HG02798 (cell line): Measurements from ENCODE around the gene ATP10A.

Experiments
- ATAC-seq: cut with Tn5 transposase; IDR thresholded peaks from one replicate; pipeline ENCODE4 v1.9.1; 2021; ENCODE audit warnings: mild to moderate bottlenecking; ENCODE audit not compliant: unreplicated experiment, poor library complexity

ATP10A gene

GRCh38 chr15:25838191-25838870 lies 24.8 kb downstream of the ATP10A start:
- ATAC-seq: no peak

DNA sequence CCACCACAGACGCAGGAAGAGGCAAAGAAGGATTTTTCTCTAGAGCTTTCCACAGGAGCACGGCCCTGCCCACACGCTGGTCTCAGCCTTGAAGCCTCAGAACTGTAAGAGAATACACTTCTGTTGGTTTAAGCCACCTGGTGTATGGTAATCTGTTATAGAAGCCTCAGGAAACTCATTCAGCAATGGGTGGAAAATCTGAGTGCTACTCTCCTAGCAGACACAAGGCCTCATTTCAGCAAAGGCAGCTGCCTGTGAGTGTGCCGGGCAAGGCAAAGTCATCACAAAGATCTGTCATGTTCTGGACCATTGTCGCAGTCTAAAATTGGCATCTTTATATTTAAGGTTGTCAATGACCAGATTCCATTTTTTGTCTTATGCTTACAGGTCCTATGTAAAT lies 31.0 kb downstream of the ATP10A start:
- ATAC-seq: no peak

DNA sequence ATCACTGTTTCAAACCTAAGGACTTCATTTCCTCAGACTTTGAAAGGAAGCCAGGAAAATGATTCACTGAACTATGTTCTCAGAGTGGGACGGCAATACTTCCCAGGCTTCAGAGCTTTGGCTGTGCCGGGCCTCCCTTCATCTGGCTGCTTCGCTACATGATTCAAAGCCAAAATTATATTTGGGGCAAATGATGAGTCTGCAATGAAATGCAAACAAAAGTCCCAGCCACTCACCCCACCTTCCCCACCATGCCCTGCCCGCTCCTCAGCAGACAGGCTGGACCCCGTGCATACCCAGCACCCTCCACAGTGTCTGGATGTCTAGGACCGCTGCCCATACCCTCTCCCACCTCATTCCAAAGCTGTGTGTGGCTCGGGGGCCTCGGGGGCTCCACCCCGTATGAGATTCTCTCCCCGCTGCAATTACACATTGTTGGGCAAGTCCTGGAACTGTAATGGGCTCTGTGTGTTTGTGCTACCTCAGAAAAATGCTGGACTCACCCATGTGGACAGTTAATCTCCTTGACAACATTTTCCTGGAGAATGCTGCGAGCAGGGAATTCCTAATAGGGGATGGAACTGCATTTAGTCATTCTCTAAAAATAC lies 32.2 kb downstream of the ATP10A start:
- ATAC-seq: no peak

GRCh38 chr15:25829073-25829472 lies 34.1 kb downstream of the ATP10A start:
- ATAC-seq: no peak

GRCh38 chr15:25825207-25825606 lies 37.9 kb downstream of the ATP10A start:
- no peak for ATAC-seq

- no peak for ATAC-seq
Measured at GRCh38 chr15:25824618-25825017, 38.5 kb downstream of the ATP10A start.

GRCh38 chr15:25812845-25813244 lies 50.3 kb downstream of the ATP10A start:
- no peak for ATAC-seq

- ATAC-seq: no peak
Measured at GRCh38 chr15:25812073-25812472, 51.1 kb downstream of the ATP10A start.

GRCh38 chr15:25811481-25811906 lies 51.6 kb downstream of the ATP10A start:
- ATAC-seq: peak; percentile 61

DNA sequence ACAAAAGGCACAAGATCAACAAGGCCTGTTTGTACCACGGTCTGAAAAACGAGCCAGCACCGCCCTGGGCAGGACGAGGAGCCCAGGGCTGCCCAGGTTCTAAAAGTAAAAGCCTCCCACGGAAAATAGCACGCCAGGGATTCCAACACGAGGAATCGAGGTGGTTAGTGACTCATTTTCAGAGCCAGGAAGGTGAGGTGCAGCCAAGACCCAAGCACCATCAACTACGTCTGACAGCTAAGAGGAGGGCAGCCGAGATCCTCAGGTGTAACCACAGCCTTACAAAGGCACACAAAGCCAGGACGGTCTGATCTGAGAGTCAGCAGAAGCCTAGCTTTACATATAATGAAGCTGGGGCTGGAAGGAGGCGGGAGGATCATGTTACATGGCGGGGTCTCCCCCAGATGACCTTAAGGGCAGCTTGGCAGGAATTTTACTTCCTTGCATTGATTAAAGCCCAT lies 52.5 kb downstream of the ATP10A start:
- ATAC-seq: no peak

DNA sequence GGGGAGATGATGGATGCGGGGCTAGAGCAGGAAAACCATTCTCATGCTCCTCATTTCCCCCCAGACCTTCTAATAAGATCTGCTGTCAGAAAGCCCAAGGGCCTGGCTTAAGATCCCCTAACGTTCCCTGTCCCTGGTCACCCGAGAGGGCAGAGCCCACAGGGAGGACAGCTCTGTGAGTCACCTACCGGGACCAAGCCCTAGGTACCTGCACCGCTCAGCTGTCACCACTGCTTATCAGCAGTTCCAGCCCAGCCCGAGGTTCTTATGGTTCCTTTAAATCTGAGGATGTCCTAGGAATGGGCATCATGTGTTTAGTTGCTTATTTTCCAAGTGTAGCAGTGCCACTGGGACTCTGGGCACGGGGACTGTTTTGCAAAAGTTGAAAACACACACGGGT lies 53.0 kb downstream of the ATP10A start:
- no peak for ATAC-seq

- ATAC-seq: no peak
Measured at GRCh38 chr15:25807063-25807462, 56.1 kb downstream of the ATP10A start.

- no peak for ATAC-seq
Measured at GRCh38 chr15:25805031-25805430, 58.1 kb downstream of the ATP10A start.

DNA sequence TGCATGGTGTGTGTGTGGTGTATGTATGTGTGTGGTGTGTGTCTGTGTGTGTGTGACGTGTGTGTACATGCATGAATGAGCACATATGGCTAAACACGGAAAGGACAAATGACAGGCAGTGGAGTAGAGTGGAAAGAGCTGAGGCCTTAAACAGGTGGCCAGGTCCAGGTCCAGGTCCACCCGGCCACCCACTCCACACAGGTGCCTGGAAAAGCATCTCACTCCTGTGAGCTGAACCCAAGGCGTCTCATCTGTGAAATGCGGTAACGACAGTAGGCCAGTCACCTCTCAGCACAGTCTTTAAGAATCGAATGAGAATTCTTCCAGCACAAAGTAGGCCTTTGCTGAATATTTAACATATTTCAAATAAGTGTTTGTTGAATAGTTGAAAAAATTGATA lies 58.7 kb downstream of the ATP10A start:
- ATAC-seq: no peak

GRCh38 chr15:25803541-25803940 lies 59.6 kb downstream of the ATP10A start:
- ATAC-seq: no peak

GRCh38 chr15:25803036-25803435 lies 60.1 kb downstream of the ATP10A start:
- no peak for ATAC-seq

DNA sequence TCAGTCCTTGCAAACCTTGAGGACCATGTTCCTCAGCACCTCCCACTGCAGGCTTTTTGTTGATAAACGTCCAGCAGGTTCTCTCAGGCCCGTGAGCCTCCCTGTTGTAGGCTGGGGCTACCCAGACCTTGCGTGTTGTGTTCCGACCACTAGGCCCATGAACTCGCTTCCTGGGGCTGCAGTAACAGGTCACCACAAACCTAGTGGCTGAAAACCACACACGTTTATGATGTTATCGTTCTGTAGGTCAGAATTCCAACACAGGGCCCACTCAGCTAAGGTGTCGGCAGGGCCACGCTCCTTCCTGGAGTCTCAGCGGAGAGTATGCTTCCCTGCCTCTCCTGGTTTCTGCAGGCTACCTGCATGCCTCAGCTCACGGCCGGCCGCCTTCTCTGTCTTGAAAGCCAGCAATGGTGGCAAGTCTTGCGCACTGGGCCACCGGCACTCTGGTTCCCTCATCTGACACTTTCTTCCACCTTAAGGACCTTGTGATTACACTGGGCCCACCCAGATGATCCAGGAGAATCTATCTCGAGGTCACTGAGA lies 60.8 kb downstream of the ATP10A start:
- ATAC-seq: no peak

DNA sequence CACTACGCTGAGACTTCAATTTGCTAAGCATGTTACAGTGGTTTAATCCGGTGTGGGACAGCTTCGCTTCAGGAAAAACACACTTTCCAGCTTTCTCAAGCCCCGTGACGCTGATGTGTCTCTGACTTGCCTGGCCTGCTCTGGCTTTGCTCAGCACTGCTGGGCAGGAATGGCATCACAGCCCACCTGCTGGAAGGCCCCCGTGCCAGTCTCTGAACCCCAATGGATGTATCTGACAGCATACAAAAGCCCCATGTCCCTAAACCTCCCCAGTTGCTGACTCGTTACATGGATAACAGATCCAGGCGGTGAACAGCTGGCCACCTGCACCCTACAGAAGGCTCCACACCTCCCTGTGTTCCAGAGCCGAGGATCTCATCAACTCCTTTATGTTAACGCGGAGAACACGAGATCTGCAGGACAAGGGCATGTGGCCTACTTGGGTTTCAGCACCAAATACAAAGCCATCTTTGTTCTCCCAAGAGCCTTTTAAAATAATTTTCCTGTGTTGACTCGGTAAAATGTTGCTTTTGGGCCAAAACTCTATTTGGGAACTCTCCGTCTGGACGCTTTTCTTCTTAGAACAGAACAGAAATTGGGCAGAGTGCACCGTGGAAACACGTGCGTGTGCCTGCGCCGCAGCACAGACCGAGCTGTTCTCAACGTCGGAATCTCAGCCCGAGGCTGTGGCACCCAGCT lies 61.4 kb downstream of the ATP10A start:
- ATAC-seq: no peak

DNA sequence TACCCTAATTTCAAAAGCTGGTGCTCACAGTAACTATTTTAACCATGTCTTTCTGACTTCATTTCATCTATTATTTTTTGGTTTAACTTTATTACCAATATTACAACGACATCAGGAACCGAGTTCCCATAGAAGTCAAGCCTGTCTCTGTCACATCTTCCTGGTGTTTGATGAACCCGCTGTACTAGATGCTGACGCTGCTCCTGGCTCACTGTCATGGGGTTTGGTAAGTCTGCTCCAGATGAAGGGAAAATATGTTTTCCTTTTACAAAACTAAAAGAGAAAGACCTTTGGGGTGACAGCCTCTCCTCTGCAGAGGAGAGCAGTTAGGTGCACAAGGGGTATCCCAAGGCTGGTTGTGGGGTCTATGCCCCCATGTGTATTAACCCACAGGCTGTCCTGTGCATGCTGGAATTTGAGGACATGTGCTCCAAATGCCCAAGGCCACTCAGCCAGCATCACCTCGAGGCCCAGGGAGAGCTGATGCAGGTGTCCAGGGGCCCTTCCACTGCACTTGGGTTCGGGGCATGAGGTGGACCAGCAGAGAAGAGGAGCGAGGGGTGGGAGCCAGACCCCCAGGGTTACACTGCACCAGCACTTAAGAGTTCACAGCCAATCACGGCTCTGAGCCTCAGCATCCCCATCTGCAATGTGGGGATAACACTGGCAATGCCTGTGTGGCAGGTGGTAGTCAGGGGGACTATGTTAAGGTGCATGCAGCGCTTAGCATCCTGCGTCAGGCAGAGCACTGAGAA lies 62.2 kb downstream of the ATP10A start:
- no peak for ATAC-seq

DNA sequence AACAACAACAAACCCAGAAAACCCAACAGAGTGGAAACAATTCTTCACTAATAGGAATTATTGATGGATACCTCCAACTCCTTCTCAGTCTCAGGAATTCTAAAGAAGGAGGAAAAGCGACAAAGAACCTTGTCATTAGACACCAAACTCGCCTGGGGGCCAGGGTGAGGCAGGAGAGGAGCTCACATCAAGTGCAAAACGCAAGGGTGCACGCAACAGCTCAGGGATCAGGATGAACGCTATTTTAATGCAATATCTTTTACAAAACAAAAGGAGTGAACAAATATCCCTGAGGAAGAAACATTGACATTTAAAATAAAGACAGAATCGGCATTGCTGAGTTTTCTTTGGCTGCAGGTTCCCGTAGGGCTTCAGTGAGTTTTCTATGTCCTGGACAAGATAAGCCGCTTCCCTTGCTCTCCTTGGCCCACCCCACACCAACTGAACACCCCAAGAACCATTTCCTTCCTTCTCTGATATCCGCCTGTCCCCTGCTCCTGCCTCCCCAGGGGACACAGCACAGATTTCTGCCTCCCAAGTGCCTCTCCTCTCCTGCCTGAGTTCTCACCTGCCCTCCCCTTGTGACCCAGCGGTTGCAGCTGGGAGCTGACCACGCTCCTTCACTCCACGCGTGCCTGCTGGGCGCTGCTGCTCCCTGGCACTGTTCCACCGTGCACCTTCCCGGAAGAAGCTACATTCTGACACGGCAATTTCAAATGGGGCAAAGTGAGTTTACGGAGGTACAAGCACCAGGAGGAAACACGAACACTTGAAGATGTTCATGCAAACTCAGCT lies 63.0 kb downstream of the ATP10A start:
- ATAC-seq: no peak
